Fibroblast of skin of left quadriceps (primary cell): ENCODE data around the gene RAD50.
"Not testable (repeated sequence)": the region's sequence is repeated elsewhere in the genome, so short reads cannot be mapped to it uniquely, and the experiment has no call there.

Experiments used
- DNase-seq, 2 experiments: peaks; one replicate each; pipeline ENCODE4 v3.0.0-alpha.2; 2013; ENCODE audit warnings: low read depth in 2 of 2

Gene RAD50

DNA sequence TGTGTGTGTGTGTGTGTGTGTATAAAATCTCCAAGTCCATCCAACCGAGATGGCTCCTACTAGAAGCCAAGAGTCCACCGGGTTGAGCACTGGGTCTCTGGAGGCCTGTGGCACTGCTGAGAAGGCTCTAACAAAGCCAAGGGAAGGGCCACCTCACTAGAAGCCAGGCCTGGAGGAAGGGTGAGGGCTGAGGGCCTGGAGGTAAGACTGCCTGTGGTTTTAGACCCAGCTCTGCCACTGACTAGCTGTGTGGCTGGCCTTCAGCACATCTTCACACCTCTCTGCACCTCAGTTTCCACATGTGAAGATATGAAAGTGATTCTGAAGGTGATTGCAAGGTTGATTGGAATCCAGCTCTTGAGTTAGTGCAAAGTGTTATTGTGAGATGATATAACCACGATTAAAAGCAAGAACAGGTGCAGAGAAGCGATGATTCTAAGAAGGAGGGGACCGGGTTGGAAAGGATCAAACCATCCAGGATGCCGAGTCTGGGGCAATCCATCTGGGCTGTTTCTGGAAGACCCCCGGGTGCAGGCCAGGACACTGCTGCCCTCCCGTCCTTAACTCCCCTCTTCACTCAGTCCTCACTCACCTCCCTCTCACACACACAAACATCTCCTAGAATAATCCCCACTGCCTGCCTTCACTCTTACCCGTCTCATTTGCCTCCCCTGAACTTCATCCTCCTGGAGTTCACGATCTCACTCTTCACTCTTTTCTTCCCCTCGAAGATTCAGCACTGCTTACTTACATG, 119.3 kb downstream of the RAD50 start:
- no peak for DNase-seq

DNA sequence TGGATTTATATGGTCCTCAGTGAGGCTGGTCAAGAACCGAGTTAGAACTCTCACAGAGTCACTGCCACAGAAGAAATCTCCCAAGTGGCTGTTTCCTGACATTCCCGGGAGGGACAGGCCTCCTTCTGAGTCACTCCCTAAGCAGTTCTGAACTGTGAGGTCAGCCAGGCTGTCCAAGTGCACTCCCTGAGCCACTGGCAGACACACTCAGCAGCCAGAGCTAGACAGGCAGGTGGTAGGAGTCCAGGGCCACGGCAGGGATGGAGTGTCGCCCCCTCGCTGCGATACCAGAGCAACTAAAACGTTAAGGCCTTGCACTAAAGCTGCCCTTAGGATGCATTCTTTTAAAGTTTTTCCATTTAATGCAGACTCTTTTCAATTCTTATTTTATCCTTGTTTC, 120.4 kb downstream of the RAD50 start:
- DNase-seq: no peak

DNA sequence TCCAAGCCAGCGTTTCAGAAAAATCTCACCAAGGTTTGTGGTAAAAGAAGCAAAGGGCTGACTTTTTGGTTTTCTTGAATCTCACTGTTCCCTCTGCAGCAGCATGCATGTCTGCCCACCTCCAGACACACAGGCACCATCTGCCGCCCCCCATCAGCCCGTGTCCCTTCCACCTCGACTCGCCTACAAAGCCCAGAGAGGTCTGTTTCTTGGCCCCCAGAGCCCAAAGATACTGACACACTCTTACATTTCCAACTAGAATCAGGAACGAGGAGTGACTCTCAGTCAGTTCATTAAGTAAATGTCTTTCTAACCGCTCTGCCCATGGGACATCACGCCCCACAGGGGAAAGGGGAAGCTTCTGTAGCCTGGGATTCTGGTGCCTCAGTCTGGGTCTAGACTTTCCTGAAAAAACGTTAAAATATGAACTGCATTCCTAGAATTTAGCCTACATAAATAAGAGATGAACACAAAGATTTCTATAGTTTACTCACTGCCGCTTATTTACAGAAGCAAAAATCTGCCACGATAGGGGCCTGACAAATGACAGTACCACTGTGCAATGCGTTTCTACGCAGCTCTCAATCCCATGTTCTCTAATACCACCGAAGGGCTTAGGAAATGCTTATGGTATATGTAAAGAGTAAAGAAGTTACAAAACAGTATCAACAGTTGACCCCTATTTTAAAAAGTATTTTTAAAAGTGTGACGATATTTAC, 121.1 kb downstream of the RAD50 start:
- DNase-seq: no peak

DNA sequence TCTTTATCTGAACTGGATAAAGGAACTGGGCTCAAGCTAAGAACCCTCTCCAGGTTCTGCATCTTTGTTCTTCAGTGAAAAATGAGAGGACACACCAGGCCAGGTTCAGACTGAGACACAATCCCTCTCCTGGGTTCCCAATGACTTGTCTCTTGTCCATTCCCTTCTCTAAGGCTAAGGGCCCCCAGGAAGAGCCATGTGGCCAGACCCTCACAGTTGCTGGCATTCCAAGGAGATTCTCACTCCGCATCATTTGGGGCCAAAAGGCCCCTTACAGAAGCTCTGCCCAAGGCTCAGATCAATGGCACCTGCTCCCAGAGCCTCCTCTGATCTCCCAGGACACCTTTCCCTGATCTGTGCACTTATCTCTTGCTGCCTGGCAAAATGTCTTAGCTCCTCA, 122.0 kb downstream of the RAD50 start:
- no peak for DNase-seq

DNA sequence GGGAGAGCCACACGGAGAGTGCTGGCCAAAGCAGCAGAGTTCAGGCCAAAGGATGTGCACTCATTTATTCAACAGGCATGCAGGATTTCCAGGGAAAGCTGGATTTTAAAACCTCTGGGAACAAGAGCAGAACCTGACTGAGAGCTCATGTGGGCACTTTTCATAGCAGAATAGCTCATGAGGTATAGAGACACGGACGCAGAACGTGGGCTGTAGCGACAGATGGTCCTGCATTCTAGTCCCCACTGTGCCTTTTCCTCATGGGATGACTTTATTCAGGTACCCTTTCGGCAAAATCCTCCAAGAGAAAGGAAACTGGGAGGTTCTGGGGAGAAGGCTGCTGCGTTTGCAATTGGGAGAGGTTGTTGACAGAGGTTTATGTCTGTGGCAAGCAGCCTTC, 122.4 kb downstream of the RAD50 start:
- no peak for DNase-seq

DNA sequence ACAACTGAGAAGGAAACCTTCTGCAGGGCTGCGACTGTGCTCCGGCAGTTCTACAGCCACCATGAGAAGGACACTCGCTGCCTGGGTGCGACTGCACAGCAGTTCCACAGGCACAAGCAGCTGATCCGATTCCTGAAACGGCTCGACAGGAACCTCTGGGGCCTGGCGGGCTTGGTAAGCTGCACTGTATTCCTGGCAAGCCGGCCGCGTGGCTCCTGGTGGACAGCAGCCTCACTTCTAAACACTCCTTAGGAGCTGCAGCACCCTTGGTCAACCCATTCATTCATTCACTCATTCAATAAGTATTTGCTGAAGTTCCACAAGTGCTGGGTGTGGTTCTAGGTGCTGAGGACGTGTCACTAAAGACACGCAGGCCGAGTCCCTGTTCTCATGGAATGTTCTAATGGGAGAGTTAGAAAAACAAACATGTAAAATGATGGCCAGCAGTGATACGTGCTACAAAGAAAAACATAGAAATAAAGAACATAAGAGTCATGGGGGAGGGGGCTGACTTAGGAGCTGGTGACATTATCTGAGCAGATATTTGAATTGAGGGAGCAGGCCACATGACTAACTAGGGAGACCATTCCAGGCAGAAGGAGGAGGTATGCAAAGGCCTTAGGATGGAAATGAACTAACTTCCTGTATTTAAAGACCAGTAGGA, 123.1 kb downstream of the RAD50 start:
- no peak for DNase-seq

DNA sequence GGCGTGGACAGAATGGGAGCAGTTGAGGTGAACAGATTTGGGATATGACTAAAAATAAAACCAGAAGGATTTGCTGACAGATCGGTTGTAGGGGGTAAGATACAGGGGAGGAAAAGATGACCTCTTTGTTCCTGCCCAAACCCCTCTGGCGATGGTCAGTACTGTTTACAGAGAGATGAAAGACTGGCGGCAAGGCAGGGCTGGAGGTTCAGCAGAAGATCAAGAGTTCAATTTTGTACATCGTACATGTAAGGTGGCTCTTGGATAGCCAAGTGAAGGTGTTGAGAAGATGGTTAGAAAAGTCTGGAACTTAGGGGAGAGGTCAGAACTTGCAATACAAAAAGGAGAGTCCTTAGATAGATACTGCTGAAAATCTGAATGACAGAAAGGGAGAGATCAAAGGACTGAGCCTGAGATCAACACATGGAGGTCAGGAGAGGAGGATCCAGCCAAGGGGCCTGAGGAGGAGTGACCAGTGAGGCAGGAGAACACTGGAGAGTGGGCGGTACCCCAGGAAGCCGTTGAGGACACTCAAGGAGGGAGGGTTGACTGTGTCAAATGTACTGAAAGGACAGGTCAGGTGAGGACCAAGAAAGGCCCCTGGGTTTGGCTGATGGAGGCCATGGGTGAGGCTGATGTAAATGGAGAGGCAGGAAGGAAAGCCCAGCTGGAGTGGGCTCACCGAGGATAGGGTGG, 124.2 kb downstream of the RAD50 start:
- no peak for DNase-seq

DNA sequence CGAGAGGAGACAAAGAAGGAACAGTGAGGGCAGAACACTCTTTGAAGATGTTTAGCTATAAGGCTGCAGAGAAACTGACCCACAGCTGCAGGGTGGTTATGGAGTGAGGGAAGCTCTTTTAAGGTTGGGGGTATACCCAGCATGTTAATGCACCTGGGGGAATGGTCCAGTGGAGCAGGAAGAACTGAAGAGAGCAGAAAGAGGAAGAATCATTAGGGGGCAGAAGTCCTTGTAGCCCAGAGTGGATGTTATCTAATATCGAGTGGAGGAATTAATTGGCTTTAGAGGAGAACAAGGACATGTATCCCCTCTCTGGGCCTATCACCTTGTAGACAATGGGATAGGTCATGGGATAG, 124.7 kb downstream of the RAD50 start:
- no peak for DNase-seq

DNA sequence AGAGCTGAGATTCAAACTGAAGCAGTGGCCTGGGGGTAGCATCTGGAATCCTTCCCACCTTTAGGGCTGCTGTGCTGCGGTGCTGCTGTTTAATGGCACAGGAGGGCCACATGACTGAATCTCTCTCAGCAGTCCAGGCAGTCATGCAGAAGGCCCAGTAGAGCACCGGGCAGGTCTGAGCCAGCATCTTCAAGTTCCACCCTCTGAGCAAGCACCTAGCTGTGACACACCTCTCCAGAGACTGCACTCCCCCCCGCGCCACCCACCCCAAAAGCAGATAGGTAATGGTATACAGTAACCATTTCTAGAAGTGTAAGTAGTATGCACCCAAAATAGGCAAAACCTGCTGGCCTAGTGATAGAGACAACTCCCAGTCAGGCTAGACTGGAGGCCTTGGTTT, 125.2 kb downstream of the RAD50 start:
- DNase-seq: no peak

DNA sequence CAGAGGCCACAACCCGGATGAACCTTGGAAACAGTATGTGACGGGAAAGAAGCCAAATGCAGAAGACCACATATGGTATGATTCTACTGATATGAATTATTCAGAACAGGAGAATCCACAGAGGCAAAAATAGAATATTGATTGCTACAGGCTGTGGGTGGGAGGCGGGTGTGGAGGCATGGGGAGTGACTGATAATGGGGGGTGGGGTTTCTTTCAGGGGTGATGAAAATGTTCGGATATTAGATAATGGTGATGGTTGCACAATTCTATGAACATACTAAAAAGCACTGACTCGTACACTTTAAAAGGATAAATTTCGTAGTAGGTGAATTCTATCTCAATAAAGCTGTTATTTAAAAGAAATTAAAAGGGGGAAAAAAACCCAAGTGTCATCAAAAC, 127.7 kb downstream of the RAD50 start:
- DNase-seq: peak in 1 of 2 experiments; percentile 15

DNA sequence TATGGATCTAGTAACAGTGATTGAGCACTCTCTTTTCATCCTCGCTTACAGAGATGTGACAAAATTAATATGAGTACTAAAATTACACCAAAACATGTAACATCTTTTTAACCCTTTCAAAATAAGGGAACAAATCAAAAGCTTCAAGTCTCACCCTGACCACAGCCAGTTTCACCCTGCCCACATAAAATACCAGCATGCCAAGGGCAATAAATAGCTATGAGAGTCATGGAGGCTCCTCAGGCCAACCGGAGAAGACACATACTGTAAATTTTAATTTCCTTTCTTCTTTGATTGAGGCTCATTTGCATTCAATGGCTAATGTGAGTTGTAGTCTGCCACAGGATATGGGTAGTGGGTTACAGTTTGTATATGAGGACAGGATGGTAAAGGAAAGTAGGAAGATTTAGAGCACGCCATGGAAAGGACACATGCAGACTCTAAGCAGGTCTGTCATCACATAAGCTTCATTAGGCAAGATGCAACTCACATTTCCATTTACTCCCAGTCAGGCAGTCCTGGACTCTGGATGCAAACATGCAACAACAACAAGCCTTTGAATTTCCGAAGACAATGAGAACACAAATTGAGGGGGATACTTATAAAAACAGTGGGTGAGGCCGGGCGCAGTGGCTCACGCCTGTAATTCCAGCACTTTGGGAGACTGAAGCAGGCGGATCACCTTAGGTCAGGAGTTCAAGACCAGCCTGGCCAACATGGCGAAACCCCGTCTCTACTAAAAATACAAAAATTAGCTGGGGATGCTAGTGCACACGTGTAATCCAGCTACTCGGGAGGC, 128.3 kb downstream of the RAD50 start:
- DNase-seq: no peak

DNA sequence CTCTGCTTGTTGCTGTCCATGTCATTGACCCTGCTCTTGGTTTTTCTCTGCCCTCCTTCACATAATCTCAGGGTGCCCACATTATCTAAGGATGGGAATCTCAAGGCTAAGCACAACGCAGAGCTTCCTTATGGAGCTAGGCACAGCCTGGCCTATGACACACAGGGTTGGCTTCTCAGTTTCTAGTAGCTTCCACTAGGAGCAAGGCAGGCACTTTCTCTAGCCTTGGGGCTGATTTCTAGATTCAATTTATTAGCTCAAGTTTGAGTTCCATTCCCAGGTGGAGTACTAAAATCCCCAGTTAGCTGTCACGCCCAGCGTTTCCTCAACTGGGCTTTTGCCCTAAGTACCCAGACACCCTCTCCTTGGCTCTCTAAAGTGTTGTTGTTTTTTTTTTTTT, 129.4 kb downstream of the RAD50 start:
- DNase-seq: no peak

DNA sequence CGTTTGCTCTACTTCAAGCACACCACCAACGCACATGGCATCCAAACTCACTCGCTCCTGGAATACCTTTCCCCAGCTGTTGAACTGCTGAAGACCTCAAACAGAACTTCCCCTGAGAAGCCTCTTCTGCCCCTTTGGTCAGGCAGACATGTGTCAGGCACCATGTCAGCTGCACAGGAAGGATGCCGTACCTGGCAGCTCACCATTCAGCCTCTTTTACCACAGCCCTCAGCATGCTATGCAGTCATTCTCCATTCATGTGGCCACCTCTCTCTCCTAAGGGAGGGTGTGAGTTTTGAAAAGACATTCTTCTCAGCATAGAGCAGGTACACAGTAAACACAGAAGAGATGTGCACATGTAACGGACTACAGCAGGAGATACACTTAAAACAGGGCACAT, 131.2 kb downstream of the RAD50 start:
- DNase-seq: no peak

DNA sequence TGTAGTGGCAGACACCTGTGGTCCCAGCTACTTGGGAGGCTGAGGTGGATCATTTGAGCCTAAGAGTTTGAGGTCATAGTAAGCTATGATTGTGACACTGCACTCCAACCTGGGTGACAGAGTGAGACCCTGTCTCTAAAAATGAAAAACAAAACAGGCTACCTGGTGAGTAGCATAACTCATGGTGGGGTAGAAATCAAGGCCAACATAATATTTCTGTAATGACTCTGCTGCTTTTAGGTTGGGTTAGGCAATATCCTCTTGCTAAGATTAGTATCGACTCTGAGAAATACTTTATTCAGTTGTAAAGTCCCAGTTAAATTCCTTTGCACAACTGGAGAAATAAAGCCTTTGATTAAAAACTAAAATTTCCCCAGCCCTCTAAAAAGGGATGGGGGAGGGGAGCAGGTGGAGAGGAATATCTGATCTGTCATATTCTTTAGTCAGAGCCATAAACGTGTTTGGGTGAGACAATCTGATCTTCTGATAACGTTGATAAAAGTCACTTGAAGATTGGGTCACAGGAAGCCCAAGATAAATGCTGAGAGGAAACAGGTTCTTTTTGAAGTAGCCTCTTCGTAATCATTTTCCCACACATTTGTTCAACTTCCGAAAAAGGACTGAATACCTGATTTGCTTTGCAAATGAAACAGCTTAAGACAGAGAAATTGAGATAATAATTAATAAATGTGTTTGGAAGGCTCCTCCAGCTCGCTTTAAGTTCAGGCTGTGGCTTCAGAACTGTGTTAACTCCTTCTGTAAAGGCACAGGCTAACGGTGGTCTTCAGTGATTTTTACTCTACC, 132.0 kb downstream of the RAD50 start:
- no peak for DNase-seq

DNA sequence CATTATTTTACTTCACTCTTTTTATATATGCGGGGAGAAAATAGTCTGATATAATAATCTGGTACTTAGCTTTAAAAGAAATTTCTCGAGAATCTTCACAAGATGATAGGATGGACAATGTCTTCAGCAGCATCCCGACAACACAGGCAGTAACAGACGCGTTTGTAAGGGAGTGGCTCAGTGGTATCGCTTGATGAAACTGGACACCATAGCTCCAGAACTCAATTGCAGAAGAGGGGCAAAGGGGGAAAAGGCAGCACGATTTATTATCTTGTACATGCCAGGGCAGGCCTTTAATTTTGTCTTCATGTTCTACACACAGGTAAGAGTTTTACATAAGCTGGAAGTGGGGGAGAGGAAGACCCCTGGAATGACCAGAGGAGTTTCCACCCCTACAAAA, 132.7 kb downstream of the RAD50 start:
- DNase-seq: no peak

DNA sequence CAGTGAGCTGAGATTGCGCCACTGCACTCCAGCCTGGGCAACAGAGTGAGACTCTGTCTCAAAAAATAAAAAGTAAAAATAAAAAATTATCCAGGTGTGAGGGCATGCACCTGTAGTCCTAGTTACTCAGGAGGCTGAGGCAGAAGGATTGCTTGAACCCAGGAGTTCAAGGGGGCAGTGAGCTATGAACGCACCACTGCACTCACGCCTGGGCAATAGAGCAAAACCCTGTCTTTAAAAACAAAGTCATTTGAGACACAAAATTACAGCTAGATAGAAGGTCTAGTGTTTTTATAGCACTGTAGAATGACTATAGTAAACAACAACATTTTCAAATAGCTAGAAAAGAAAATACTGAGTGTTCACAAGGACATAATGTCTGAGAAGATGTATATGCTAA, 133.4 kb downstream of the RAD50 start:
- DNase-seq: no peak

DNA sequence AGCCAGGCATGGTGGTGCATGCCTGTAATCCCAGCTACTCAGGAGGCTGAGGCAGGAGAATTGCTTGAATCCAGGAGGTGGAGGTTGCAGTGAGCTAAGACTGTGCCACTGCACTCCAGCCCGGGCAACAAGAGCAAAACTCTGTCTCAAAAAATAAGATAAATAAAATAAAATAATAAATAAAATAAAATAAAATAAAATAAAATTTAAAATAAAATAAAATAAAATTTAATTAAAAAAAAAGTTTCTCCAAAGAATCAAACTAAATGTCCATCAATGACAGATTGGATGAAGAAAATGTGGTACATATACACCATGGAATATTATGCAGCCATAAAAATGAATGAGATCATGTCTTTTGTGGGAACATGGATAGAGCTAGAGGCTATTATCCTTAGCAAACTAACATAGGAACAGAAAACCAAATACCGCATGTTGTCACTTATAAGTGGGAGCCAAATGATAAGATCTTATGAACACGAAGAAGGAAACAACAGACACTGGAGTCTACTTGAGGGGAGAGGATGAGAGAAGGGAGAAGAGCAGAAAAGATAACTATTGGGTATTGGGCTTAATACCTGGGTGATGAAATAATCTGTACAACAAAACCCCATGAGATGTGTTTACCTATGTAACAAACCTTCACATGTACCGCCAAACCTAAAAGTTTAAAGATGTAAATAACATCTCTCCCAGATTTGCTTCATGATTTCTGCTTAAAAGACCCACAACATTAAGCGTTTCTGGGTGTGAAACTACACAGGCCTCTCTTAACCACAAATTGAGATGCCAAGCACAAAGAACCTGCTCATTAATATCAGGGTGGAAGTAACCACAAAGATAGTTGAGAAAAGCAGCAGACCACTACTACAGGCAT, 135.2 kb downstream of the RAD50 start:
- DNase-seq: not testable (repeated sequence)

DNA sequence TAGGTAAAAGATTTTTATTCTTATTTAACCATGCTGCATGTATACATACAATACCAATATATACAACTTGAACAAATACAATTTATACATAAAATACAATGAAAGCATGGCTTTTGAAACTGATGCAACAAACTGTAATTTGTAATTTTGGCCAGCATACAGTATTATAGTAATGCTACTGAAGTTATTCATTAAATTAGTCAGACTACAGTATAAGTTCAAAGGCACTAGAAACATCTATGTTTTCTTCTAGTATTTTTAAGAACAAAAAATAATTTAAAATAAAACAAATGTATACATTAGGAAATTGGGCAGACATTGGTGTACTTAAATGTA, 135.8 kb downstream of the RAD50 start:
- DNase-seq: peak; percentile 20 to 21
